Activated CD4-positive, CD25-positive, alpha-beta regulatory T cell treated with anti-CD3 and anti-CD28 coated beads, Interleukin-2, amount 50 U/mL, for 24 hours (primary cell): Measurements from ENCODE around the gene TSC22D2.

Experiments
- ATAC-seq, 2 donors: fragments of 150-1000 bp; cut with Tn5 transposase; one replicate each; pipeline ENCODE4 v1.10.0; 2021; ENCODE audit warnings: mild to moderate bottlenecking in 1 of 2, moderate library complexity in 1 of 2

Gene TSC22D2

DNA sequence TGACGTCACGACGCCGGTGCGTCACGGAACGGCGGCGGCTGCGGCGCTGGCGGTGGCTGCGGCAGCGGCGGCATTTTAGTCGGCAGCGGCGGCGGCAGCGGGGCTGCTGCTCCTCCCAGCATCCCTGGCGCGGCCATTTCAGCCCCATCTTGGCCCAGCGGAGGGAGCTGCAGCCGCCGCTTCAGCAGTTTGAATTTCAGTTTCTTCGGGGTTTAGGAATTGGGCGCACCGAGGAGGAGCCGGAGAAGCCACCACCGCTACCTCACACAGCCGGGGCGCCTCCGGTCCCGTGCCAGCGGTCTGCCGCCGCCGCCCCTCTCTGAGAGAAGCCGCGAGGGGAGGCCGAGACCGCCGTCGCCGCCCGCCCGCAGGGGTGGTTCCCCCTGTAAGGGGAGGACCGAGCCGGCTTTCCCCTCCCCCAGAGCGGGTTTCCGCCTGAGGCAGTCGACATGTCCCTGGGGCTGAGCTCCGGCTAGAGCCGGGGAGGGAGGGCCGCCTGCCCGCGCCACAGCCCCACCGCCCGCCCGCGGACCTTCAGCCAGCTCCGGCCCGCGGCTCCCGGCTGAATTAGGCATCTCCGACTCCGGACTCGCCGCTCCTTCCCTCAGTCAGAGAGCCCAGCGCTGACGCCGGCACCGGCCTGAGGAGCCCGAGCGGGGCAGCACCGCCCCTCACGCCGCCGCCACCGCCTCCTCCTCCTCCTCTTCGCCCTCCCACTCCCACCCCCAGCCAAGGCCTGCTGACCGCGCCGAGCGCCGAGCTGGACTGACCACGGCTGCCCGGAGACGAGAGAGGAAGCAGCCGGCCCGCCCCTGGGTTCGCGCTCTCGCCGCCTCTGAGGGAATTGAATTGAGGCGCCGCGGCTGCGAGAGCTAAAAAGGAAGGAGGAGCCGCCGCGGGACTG lies at the start of gene TSC22D2:
TSC22D2 (plus strand) TSS at position 78 of the 904 bp plus-strand sequence. CDS start 1,053 bp downstream, outside the sequence.
- peak; percentile 71 to 74 for ATAC-seq

DNA sequence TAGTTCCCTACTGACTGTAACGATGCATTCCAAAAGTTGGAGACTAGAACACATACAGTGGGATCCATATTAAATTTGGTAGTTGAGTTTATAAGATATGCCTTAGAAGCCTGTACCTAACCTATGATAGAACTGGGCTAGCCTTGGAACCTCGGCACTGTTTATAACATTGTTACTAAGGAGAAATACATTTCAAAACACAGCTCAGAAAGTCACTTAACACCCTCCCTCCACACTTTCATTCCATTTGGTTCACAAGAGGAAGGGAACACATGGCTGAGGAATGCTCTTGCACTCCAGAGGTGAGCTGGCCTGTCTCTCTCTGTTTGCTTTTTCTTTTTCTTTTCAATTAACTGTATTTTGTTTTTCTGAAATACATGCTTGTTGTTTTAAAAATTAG lies 48.7 kb upstream of the TSC22D2 start:
- no peak for ATAC-seq

- ATAC-seq = no peak
Observed at GRCh38 chr3:150360966-150361365, 47.1 kb upstream of the TSC22D2 start.

DNA sequence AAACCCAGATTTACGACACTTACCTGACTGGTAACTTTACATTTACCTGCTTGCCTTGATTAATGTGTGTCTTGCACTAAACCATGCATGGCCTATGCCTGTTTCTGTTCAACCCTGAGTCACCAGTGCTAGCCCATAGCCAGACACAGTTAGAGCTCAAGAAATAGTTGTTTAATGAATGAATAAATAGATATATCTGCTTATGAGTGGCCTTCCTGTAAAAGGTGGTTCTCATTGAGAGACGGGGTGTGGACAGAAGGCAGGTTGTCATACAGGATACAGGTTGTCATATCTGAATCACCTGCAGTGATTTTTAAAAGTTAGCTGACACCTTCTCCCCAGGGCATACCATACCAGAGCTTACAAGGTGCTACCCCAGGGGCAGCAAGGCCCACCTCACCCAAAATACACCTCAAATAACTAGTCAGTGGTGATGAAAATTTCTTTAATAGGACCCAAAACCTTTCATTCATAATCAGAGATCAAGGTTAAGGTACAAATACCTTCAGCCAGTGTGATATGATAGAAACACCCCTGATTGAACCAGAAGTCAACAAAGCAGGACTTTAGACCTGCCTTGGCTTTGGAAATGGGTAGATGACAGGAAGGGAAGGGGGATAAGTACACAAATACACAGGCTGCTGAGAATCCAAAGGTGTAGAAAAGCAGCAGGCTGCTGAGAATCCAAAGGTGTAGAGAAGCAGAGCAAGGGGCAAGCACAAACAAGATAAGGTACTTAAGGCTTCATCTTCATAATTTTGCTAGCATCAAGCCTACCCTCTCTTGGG lies 45.4 kb upstream of the TSC22D2 start:
- no peak for ATAC-seq

DNA sequence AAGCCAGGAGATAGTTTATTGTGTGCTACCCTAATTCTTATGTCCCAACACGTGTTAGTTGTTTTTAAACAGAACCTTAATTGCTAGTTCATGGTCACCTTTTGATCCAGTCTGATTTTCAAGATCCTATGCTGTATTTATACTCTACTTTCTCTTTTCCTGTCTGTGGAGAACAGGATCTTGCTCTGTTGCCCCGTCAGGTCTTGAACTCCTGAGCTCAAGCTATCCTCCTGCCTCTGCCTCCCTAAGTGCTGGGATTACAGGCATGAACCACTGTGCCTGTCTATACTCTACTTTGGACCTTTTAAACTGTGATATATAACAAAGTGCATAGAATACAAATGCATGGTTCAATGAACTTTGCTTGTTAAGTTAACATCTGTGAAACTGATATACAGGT lies 44.7 kb upstream of the TSC22D2 start:
- no peak for ATAC-seq

DNA sequence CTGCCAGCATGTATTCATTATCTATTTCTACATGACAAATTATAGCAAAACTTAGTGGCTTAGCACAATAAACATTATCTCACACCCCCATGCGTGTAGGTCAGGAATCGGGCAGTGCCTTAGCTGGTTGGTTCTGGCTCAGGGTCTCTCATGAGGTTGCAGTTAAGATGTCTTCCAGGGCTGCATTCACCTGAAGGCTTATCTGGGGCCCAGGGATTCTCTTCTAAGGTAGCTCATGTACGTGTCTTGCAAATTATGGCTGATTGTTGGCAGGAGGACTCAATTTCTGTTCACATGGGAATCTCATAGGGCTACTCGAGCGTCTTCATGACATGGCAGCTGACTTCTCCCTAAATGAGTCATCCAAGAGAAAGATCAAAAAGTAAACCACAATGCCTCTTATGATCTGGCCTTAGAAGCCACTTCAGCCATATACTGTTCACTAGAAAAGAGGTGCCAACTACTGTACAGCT lies 42.9 kb upstream of the TSC22D2 start:
- no peak for ATAC-seq

DNA sequence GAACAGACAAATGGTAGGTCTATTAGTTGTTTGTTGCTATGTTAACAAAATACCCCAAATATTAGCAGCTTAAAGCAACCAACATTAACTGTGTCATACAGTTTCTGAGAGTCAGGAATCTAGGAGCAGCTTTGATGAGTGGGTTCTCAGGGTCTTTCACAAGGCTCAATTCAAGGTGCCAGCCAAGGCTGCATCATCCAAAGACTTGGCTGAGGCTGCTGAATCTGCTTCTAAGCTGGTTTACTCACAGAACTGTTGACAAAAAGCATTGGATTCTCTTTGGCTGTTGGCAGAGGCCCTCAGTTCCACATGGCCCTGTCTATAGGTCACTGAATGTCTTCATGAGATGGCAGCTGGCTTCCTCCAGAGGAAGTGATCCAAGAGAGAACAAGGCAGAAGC lies 40.3 kb upstream of the TSC22D2 start:
- no peak for ATAC-seq

GRCh38 chr3:150370122-150370602 lies 37.9 kb upstream of the TSC22D2 start:
- no peak for ATAC-seq

- ATAC-seq = no peak
Observed at GRCh38 chr3:150370999-150371398, 37.1 kb upstream of the TSC22D2 start.

DNA sequence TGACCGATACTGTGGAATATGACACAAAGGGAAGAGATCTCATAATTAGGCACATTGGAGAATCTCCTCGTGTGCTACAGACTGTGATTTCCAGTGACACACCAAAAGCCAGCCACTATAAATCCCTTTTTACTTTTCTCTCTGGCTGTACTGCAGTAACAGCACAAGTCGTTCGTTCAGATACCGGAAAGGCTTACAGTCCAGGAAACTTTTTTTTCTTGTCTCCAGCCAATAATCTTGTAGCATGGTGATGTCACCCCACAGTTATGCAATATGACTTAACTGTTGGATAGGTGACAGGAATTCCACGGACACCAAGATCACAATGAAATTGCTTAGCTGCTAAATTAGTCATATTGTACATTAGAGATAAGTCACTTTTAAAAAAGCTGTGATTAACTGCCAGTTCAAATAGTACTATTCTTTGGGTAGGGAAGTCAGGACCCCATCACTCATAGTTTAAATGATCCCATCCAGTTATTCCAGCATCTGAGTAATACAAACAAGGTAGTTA lies 36.3 kb upstream of the TSC22D2 start:
- no peak for ATAC-seq

- ATAC-seq = no peak
Observed at GRCh38 chr3:150372320-150372719, 35.8 kb upstream of the TSC22D2 start.

- ATAC-seq = no peak
Observed at GRCh38 chr3:150372722-150373121, 35.4 kb upstream of the TSC22D2 start.

- no peak for ATAC-seq
Observed at GRCh38 chr3:150373234-150373875, 34.7 kb upstream of the TSC22D2 start.

DNA sequence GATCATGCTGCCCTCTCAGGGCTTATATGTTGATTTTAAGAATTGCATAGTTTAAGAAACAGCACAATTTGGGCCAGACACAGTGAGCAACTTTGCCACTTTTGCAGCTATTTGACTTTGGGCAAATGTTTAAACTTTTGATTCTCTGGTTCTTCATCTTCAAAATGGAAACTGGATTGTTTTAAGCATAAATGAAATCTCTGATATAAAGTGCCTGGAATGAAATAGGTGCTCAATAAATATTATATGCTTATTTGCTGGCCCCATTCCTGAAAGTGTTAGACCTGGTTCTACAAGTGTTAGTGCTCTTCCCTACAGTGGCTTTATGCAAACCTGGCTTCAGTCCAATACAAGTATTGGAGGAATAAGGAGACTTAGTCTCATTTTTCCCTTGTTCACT lies 33.1 kb upstream of the TSC22D2 start:
- ATAC-seq = no peak

- no peak for ATAC-seq
Observed at GRCh38 chr3:150376001-150376848, 31.9 kb upstream of the TSC22D2 start.

GRCh38 chr3:150377601-150378300 lies 30.3 kb upstream of the TSC22D2 start:
- no peak for ATAC-seq

DNA sequence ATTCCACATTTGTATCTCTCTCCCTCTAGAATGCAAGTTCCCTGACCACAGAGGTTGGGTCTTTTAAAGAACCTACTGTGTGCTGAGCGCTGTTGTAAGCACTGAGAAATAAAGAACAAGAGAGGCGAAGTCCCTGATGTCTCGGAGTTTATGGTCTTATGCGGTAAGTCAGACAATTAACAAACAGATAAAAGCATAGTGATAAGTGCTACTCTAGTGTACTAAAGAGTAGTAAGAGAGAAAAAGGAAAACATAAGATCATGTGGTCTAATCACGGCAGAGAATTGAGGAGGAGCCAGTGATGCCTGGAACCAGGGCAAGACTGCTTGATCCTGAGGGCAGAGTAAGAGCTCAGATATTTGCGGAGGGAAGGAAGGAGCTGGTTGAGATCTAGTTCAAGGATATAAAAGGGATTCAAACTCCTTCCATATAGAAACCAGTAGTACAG lies 29.8 kb upstream of the TSC22D2 start:
- ATAC-seq = no peak

GRCh38 chr3:150379469-150379868 lies 28.6 kb upstream of the TSC22D2 start:
- no peak for ATAC-seq

GRCh38 chr3:150384296-150385212 lies 23.5 kb upstream of the TSC22D2 start:
- ATAC-seq = peak; percentile 93 to 94
